B cell (primary cell): ENCODE data around the gene ZSWIM6.

ENCODE experiments used
- CTCF ChIP-seq: fragments of 200-600 bp; IDR thresholded peaks from one replicate; pipeline ENCODE4 v1.8.0; 2022; ENCODE audit warnings: antibody characterized with exemption, mild to moderate bottlenecking
- EZH2 ChIP-seq: IDR thresholded peaks from 2 replicates; pipeline ENCODE4 v1.6.1; 2012; ENCODE audit warnings: borderline replicate concordance, low read depth, mild to moderate bottlenecking, moderate library complexity, low read length; ENCODE audit not compliant: insufficient read depth, poor library complexity, severe bottlenecking

GRCh38 chr5:61295365-61295764 lies 36.7 kb upstream of the ZSWIM6 start:
- TF ChIP-seq CTCF (no peak), EZH2 (no peak)
